HG03045 (cell line): ENCODE measurements around the gene IGSF21.

ENCODE experiments used
- ATAC-seq: cut with Tn5 transposase; IDR thresholded peaks from one replicate; pipeline ENCODE4 v1.9.1; 2021; ENCODE audit warnings: mild to moderate bottlenecking, moderate library complexity; ENCODE audit not compliant: unreplicated experiment

Gene IGSF21

GRCh38 chr1:18094096-18094495 is 13.5 kb upstream of the IGSF21 start:
- ATAC-seq: no peak

DNA sequence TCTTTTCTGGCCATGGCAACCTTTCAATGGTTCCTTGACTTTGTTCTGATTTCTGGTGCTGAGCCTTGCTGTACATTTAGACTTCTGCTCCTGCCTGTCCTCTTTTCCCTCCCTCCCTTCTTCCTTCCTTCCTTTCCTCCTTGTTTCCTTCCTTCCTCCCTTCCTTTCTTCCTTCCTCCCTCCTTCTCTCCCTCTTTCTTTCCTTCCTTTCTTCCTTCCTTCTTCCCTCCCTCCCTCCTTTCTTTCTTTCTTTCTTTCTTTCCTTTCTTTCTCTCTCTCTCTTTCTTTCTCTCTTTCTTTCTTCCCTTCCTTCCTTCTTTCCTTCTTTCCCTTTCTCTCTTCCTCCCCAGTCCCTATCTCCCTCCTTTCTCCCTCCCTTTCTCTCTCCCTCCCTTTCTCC is 10.4 kb upstream of the IGSF21 start:
- no peak for ATAC-seq

DNA sequence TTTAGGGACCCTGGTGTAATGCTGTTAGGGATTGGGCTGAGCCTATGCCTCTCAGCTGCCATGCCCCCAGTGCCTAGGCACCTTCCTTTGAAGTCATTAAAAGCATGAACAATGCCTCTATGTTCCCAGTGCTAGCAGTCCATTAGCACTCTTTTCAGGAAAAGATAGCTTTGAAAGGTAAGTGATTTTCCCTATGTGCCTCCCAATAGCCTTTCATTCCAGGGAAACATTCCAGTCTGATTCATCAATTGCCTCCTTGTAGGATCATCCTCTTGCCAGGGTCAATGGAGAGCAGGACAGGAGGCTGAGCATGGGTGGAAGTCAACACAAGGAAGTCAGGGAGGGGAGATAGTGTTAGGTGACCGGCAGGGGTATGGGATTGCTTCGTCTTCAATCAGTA is 8.6 kb upstream of the IGSF21 start:
- ATAC-seq: no peak

DNA sequence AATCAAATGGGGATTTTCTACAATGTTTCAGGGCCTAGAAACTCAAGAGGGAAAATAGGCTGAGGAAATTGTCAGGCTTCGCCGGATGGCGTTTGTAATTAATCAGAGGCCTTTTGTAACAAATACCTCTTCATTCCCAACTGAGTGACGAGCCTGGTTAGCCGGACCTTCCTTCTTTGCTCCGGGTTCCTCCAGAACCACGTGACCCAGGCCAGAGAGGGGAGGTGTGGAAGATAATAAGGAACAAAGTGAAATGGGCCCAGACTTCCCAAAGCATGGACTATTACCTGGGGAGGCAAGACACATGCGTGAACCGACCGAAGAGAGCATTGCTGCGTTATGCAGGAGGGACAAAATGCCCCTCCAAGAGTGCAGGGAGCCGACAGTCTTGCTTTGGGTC is 7.5 kb upstream of the IGSF21 start:
- ATAC-seq: no peak

GRCh38 chr1:18100491-18101063 is 7.0 kb upstream of the IGSF21 start:
- ATAC-seq: no peak

DNA sequence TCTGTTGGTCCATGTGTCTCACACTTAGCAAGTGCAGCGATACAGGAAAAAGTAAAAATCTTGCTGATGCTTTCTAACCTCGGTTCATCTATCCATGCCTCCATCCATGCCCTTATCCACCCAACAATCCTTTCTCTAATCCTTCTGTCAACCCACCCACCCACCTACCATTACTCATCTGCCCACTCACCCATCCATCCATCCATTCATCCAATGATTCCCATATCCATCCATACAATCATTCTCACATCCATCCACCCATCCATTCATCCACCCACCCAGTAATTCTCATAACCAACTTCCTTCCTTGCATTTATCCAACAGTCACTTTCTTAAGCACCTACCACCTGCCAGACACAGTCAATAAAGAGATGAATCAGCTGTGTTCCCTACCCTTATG is 6.1 kb upstream of the IGSF21 start:
- ATAC-seq: no peak

DNA sequence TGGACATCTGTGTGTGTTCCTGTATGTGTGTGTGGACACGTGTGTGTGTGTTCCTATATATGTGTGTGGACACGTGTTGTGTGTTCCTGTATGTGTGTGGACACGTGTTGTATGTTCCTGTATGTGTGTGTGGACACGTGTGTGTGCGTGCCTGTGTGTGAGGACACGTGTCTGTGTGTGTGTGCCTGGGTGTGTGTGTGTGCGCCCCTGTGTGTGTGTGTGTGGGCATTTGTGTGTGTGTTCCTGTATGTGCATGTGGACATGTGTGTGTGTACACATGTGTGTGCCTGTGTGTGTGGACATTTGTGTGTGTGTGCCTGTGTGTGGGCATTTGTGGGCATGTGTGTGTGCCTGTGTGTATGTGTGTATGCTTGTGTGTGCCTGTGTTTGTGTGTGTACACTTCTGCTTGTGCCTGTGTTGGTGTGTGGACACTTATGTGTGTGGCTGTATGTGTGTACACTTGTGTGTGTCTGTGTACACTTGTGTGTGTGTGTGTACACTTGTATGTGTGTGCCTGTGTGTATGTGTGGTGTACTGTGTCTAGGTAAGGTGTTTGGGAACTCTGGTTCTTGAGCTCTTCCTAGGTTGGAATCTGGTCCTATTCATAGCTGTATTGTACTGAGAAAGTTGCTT is 3.7 kb upstream of the IGSF21 start:
- ATAC-seq: no peak

- ATAC-seq: no peak
Measured at GRCh38 chr1:18104546-18105100, 3.0 kb upstream of the IGSF21 start.

DNA sequence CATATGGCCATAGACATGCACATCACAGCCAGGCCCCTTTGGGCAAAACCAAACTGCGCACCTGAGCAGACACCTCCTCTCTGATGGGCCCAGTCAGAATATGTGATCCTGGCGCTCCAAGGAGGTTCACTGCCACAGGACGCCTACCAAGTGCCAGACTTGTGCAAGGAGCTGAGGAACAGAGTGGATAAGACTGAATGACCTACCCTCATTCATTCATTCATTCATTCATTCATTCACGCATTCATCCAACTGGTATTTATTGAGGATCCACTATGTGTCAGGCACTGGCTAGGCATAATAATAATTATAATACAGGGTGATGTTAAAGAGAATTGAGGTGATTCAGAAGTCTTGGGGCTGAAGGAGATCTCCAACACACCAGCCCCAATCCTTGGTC is 2.4 kb upstream of the IGSF21 start:
- ATAC-seq: no peak

DNA sequence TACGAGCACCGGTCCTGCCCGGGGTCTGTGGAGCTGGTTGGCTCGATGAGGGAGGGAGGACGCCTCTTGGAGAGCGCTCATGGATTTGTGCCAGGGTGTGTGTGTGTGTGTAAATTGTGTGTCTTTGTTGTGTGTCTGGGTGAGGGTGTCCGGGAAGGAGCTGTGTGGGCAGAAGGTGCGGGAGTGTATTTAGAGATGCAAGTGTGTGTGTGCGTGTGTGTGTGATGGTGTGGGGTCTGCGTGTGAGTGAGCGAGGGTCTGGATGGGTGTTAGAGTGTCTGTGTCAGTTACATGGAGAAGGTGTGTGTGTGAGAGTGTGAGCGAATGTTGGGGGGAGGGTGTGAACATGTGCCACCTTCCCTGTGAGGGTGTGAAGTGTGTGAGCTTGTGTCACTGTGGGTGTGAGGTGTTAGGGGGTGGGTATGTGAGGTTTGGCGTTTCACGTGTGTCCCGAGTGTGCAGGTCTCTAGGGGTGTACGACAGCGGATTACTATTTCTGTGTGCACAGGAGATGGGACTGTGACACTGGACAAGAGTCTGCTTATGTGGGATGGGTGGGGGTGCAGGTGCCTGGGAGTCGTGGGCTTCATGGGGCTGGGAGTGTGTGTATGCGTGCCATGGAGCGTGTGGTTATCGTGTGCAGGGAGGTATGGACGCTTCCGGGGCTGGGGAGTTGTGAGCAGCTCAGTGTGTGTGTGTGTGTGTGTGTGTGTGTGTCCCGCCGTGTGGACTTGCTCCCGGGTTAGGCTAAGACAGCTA is 880 bp downstream of the IGSF21 start:
- no peak for ATAC-seq

DNA sequence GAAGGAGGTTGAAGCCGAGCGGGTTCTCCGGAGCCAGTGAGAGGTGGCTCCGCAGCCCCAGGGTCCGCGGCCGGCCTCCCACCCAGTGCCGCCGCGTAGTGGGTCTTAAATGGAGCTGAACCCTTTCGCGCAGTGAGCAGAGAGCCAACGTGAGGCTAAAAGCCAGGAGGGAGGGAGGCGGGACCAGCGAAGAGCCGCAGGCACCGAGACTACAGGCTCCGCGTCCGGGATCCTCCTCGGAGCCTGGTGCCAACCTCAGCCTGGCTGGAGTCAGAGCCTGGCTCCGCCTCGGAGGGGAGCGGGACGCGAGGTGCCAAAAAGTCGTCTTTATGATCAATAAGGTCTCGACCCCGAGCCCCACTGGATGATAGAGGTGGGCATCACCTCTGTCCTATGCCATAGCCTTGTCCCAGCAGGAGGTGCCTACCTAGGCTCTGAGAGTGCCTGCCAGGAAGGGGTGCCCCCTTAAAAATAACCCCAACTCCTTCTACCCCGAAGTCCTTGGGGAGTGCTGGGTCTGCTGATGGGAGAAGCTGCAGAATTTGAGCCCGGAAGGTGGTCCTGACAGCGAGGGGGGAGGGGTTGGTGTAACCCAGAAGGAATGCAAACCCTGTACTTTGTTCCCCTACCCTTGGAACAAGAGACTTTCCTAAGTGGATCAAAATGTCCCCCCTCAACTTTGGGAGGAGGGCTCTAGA is 1.6 kb downstream of the IGSF21 start:
- ATAC-seq: no peak

DNA sequence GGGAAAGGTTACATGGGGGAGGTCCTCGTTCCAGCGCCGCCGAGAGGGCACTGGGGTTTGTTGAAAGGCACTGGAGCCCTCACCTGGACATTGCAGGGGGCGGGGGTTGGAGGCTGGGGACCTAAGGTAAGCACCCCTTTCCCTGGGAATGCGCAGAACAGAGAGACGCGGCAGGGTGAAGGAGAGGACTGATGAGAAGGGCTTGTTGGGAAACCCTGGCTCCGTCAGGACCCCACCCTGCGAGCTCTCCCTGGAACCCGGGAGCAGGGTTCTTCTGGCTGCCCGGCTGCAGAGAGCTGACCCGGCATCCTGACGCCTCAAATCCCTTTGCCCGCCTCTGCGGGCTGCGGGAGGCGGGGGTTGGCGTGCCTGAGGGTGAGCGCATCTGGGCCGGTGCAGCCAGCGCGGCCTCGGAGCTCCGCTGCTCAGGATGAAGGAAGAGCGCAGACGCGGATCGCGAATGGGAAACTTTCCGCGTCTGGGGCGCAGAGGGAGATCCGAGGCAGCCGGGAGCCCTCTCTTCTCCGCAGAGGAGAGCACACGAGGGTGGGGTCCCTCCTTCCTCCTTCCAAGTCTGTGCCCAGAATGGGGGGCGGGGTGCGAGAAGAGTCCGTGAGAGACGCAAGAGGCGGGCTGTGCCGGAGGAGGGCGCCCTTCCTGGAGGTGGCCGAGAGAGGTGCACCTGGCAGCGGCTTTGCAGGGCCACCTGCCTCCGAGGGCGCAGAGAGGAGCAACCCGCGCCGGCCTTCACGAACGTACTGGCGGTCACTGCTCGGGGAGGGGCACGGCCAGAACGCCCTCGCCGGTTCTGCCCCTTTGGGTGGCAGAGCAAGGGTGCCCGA is 2.4 kb downstream of the IGSF21 start:
- no peak for ATAC-seq

DNA sequence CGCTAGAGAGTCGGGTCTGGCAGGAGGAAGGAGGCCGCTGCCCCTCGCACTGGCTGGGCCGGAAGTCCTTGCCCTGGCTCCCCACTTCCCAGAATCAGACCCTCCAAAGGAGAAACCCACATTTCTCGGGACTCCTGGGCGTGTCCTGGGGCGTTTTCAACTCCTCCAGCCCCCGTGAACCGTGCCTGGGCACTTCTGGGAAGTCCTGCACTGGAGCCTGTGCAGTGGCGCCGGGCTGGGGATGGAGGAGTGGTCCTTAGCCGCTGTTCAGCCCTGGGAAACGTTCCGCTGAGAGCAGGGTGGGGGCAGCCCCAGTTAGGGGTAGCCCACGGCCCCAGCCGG is 3.0 kb downstream of the IGSF21 start:
- ATAC-seq: no peak

DNA sequence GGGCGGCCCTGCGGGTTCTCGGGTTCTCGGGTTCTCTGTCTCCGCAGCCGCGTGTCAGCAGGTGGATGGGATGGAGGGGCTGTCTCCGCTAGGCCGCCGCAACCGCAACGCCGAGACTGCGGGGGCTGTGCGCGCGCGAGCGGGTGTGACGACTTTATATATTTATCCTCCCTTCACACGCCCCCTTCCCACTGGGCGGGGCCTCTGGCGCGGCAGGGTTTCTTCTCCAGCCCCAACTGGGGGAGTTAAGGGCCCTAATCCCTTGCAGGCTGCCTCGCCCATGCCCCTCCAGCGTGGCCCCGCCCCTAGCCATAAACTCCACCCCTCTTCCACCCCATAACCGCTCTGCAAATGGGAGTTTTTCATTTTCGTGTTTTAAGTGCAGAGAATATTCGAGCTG is 3.4 kb downstream of the IGSF21 start:
- no peak for ATAC-seq

DNA sequence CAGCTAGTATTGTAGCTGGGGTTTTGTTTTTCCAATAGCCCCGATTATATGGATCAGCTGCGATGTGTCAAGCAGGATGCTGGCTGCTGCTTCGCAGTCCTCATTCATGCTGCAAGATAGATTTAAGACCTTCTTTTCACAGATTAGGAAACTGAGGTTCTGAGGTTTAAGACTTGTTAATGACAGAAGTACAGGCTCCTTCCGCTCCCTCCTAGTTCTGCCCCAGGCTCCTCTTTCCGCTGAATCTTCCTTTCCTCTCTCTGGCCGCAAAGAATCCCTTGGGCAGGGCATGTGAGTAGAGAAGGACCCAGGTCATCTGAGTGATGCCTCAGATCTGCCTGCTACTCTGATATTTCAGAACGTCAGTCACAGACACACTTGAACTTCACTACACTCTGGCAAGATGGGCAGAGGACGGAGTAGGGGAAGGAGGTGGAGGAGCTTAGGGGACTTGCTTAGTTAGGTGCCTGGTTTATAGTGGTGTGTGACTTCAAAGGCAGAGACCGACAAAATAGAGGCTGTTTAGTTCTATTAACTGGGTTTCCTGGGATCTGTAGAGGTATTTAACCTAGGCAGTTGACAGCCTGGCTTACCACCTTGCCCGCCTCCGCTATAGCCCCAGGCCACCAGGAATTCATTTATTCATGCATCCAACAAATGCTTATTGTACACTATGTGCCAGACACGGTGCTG is 4.2 kb downstream of the IGSF21 start:
- no peak for ATAC-seq

DNA sequence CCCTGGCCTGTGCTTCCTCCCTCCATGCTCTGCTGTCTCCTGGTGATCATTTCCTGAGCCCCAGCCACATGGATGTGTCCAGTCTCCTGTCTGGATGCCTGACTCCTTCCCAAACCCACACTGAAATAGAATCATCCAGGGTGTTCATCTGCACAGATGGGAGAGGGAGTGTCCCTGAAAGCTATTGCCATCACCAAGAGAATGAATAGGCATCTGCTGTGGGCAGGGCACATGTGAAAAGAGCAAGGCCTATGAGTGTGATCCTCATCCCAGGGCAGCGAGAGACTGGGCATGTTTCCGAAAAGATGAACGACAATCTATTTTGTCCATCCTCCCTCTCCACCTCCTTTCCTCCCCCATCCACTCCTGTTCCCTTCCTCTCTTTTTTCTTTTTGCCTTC is 5.0 kb downstream of the IGSF21 start:
- ATAC-seq: no peak

DNA sequence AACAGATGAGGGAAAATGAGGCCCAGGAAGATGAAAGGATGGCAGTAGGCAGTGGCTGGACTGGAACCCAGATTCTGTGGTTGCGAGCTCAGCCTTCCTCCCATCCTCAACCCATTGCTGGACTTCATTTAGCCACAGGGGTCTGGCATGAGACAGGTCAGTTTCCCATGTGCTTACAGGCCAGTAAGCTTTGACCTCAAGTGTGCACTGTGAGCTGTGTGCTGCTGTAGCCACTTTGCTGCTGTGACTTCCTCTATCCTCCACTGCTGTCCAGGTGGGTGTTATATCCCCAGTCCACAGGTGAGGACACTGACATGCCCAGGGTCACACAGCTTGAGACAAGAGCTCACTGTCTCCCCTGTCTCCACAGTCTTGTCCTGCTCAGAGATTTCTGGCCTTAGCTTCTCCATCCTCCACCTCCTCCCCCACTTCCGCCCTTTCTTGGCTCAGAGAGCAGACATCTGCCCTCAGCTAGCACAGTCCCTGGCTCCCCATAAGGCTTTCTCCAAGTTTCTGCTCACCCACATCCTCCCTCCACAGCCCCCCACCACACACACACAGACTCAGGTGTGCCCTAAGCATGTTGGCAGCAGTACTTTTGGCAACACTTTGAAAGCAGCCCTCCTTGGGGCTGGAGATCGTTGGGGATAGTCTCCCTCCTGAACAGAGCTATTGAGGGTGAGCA is 7.3 kb downstream of the IGSF21 start:
- no peak for ATAC-seq

GRCh38 chr1:18116777-18117176 is 9.2 kb downstream of the IGSF21 start:
- no peak for ATAC-seq

DNA sequence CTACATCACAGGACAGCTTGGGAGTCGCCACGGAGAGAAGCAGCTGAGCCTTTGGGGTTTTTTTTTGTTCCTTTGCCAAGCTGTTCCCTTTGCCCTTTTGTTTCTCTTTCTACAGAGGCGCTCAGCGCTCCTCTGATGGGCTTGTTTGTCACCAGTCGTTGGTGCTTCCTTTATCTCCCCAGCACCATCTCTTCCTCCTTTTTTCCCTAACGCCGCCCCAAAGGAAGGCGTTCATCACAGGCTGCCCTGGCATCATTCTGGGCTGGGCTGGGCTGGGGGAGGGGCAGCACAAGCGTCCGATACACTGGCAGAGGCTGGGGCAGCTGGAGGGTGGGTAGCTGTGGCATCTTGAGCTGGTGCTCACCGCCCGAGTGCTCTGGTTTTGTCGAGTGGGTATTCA is 10.5 kb downstream of the IGSF21 start:
- ATAC-seq: no peak

- no peak for ATAC-seq
Measured at GRCh38 chr1:18118491-18118890, 10.9 kb downstream of the IGSF21 start.
